ENCODE data around the gene KCNMA1. TPM values are rescaled to one million over a fixed set of nuclear protein-coding genes. Genes with fewer than 3 reads are reported as not detected.

KCNMA1 gene
- polyA plus RNA-seq, 1 donor from 2014 or later, result 60.8 TPM

DNA sequence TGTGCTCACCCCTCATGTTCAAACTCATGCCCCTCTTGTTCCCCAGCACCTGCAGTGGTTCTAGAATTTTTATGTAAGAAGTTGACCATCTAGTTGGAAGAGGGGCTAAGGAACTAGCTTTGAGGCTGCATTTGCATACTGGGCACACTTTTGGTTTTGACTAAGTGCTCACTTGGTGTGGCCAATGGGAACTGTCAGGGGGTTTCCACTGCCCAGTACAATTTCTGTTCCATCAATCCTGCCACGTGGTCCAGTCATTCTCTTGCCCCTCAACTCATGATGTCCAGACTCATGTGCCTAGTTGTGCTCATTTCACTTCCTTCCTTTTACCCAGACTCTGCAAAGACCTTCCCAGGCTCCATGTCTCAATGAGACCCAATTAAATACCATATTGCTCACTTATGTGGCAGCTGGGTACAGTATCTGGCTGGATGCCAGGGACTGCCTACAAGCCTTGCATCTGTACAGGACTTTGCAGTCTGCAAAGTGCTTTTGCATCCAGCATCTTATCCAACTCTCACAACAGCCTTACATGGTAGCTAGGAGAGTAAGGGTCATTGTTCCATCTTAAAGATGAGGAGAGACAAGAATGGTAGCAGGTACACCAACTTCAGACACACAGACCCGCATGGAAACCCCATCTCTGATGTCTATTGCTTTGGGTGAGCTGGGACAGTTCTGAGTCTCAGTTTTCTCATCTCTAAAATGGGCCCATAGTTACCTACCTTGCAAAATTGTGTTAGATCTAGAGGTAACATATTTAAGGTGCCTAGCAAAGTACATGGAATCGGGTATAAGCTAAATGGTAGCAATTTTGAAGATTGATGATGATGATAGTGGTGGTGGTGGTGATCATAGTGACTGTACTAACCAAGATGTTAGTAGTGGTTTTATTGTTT, 30.1 kb upstream of the KCNMA1 start:
- Histone ChIP-seq H3F3A (ENCODE audit: insufficient read depth, low read length, poor library complexity, severe bottlenecking) (no peaks in the 10 kb centered on the region), H3K9ac (ENCODE audit: low read length) (no peak overlapping the region), H4K20me1 (ENCODE audit: insufficient read depth) (no peaks in the 10 kb centered on the region), H3K36me3 (ENCODE audit: insufficient read depth, low read length) (no peaks in the 10 kb centered on the region), H3K9me2 (ENCODE audit: insufficient read depth, low read length) (no peaks in the 10 kb centered on the region), H3K27ac (ENCODE audit: low read length) (no peak overlapping the region), H3K4me3 (ENCODE audit: low read length) (no peak overlapping the region), H3K79me2 (replicated peaks; ENCODE audit: insufficient read depth, low read length) (no peaks in the 10 kb centered on the region), H3K9me3 (ENCODE audit: low read length) (no peaks in the 10 kb centered on the region), H2AFZ (ENCODE audit: low read depth, low read length) (no peak overlapping the region), H3K4me2 (ENCODE audit: low read length) (no peak overlapping the region), H3K27me3 (ENCODE audit: insufficient read depth, low read depth, low read length) (no peaks in the 10 kb centered on the region)
- no peak for TF ChIP-seq RAD21 (conservative IDR thresholded peaks at IDR 0.05)
- TF ChIP-seq POLR2AphosphoS5 (IDR thresholded peaks at IDR 0.05), result no peak
- TF ChIP-seq, protein P1, sequence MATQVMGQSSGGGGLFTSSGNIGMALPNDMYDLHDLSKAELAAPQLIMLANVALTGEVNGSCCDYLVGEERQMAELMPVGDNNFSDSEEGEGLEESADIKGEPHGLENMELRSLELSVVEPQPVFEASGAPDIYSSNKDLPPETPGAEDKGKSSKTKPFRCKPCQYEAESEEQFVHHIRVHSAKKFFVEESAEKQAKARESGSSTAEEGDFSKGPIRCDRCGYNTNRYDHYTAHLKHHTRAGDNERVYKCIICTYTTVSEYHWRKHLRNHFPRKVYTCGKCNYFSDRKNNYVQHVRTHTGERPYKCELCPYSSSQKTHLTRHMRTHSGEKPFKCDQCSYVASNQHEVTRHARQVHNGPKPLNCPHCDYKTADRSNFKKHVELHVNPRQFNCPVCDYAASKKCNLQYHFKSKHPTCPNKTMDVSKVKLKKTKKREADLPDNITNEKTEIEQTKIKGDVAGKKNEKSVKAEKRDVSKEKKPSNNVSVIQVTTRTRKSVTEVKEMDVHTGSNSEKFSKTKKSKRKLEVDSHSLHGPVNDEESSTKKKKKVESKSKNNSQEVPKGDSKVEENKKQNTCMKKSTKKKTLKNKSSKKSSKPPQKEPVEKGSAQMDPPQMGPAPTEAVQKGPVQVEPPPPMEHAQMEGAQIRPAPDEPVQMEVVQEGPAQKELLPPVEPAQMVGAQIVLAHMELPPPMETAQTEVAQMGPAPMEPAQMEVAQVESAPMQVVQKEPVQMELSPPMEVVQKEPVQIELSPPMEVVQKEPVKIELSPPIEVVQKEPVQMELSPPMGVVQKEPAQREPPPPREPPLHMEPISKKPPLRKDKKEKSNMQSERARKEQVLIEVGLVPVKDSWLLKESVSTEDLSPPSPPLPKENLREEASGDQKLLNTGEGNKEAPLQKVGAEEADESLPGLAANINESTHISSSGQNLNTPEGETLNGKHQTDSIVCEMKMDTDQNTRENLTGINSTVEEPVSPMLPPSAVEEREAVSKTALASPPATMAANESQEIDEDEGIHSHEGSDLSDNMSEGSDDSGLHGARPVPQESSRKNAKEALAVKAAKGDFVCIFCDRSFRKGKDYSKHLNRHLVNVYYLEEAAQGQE (IDR thresholded peaks at IDR 0.05; ENCODE audit: borderline replicate concordance), result no peak
- no peak for TF ChIP-seq TAF1 (IDR thresholded peaks at IDR 0.05; ENCODE audit: low read depth)
- no peak for TF ChIP-seq EP300 (conservative IDR thresholded peaks at IDR 0.05; ENCODE audit: poor library complexity, severe bottlenecking)
- TF ChIP-seq SMC3 (conservative IDR thresholded peaks at IDR 0.05; ENCODE audit: poor library complexity), result no peak
- TF ChIP-seq MXI1 (conservative IDR thresholded peaks at IDR 0.05; ENCODE audit: poor library complexity, severe bottlenecking), result no peak

GRCh38 chr10:77666821-77667220, 29.2 kb upstream of the KCNMA1 start:
- no peak overlapping the region for H3K9ac ChIP-seq (ENCODE audit: low read length)
- H3K27ac ChIP-seq (ENCODE audit: low read length), result no peak overlapping the region

More at GRCh38 chr10:77666821-77667220, 29.2 kb upstream of the KCNMA1 start:
- Histone ChIP-seq H3K9me3 (ENCODE audit: low read length) (no peaks in the 10 kb centered on the region), H3K36me3 (ENCODE audit: insufficient read depth, low read length) (no peaks in the 10 kb centered on the region), H3K27me3 (ENCODE audit: insufficient read depth, low read depth, low read length) (no peaks in the 10 kb centered on the region), H2AFZ (ENCODE audit: low read depth, low read length) (no peak overlapping the region), H3K9me2 (ENCODE audit: insufficient read depth, low read length) (no peaks in the 10 kb centered on the region), H3F3A (ENCODE audit: insufficient read depth, low read length, poor library complexity, severe bottlenecking) (no peaks in the 10 kb centered on the region), H3K4me2 (ENCODE audit: low read length) (no peak overlapping the region), H4K20me1 (ENCODE audit: insufficient read depth) (no peaks in the 10 kb centered on the region), H3K79me2 (replicated peaks; ENCODE audit: insufficient read depth, low read length) (no peaks in the 10 kb centered on the region), H3K4me3 (ENCODE audit: low read length) (no peak overlapping the region)
- TF ChIP-seq MXI1 (conservative IDR thresholded peaks at IDR 0.05; ENCODE audit: poor library complexity, severe bottlenecking), result no peak
- TF ChIP-seq RAD21 (conservative IDR thresholded peaks at IDR 0.05), result no peak
- no peak for TF ChIP-seq CTCF (IDR thresholded peaks at IDR 0.05; ENCODE audit: poor library complexity, severe bottlenecking)
- TF ChIP-seq, protein P1 (IDR thresholded peaks at IDR 0.05; ENCODE audit: borderline replicate concordance), result no peak
- no peak for TF ChIP-seq TAF1 (IDR thresholded peaks at IDR 0.05; ENCODE audit: low read depth)
- no peak for TF ChIP-seq EZH2 (IDR thresholded peaks at IDR 0.05; ENCODE audit: borderline replicate concordance, insufficient read depth, low read length, poor library complexity, severe bottlenecking)
- TF ChIP-seq EP300 (conservative IDR thresholded peaks at IDR 0.05; ENCODE audit: poor library complexity, severe bottlenecking), result no peak
- no peak for TF ChIP-seq SMC3 (conservative IDR thresholded peaks at IDR 0.05; ENCODE audit: poor library complexity)
- no peak for TF ChIP-seq POLR2AphosphoS5 (IDR thresholded peaks at IDR 0.05)

All from neural cell (in vitro differentiated cells).